Choroid plexus epithelial cell (primary cell): ENCODE measurements around the gene TMEM86A.
"Not testable (repeated sequence)": the region's sequence is repeated elsewhere in the genome, so short reads cannot be mapped to it uniquely, and the experiment has no call there.

Source experiments
- DNase-seq: peaks from one replicate; pipeline ENCODE4 v3.0.0-alpha.2; 2010; ENCODE audit warnings: low read depth
- H3K4me3 ChIP-seq: 2 replicates; pipeline ENCODE4 v1.5.1; 2011; ENCODE audit warnings: low read depth, mild to moderate bottlenecking, control low read depth, low read length, moderate library complexity
- TF ChIP-seq, protein P1 (sequence below): conservative IDR thresholded peaks from 2 replicates; pipeline ENCODE4 v1.5.1; 2011; ENCODE audit warnings: low read depth, mild to moderate bottlenecking, control low read depth, inconsistent platforms, low read length, moderate library complexity

The TMEM86A gene

GRCh38 chr11:18698341-18699268 lies at the start of gene TMEM86A:
Gene TMEM86A (plus strand): TSS chr11:18698779. CDS start chr11:18698887, 108 bp downstream.
- TF ChIP-seq, protein P1, sequence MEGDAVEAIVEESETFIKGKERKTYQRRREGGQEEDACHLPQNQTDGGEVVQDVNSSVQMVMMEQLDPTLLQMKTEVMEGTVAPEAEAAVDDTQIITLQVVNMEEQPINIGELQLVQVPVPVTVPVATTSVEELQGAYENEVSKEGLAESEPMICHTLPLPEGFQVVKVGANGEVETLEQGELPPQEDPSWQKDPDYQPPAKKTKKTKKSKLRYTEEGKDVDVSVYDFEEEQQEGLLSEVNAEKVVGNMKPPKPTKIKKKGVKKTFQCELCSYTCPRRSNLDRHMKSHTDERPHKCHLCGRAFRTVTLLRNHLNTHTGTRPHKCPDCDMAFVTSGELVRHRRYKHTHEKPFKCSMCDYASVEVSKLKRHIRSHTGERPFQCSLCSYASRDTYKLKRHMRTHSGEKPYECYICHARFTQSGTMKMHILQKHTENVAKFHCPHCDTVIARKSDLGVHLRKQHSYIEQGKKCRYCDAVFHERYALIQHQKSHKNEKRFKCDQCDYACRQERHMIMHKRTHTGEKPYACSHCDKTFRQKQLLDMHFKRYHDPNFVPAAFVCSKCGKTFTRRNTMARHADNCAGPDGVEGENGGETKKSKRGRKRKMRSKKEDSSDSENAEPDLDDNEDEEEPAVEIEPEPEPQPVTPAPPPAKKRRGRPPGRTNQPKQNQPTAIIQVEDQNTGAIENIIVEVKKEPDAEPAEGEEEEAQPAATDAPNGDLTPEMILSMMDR, result no peak
- peak within 1 kb of the TSS; percentile 65 for H3K4me3 ChIP-seq
- peak; percentile 74 for DNase-seq

GRCh38 chr11:18650353-18650752 lies 48.2 kb upstream of the TMEM86A start:
- no peak for DNase-seq
- TF ChIP-seq, protein P1, result no peak
- no peak overlapping the region for H3K4me3 ChIP-seq

- DNase-seq, result peak; percentile 81
- TF ChIP-seq, protein P1, result peak; percentile 77
- H3K4me3 ChIP-seq, result no peak overlapping the region
Observed at GRCh38 chr11:18650859-18651557, 47.6 kb upstream of the TMEM86A start.

GRCh38 chr11:18657673-18658072 lies 40.9 kb upstream of the TMEM86A start:
- no peak for DNase-seq
- H3K4me3 ChIP-seq, result no peak overlapping the region
- TF ChIP-seq, protein P1, result no peak

- H3K4me3 ChIP-seq, DNase-seq: not testable (repeated sequence)
Observed at GRCh38 chr11:18665353-18665872, 33.2 kb upstream of the TMEM86A start.

- TF ChIP-seq, protein P1, result no peak
- DNase-seq, result no peak
- no peak overlapping the region for H3K4me3 ChIP-seq
Observed at GRCh38 chr11:18668131-18668530, 30.4 kb upstream of the TMEM86A start.

GRCh38 chr11:18669219-18669596 lies 29.4 kb upstream of the TMEM86A start:
- DNase-seq, result peak; percentile 43
- no peak overlapping the region for H3K4me3 ChIP-seq
- TF ChIP-seq, protein P1, result no peak
